ENCODE data around the gene TNFAIP8L3. TPM values are rescaled to one million over a fixed set of nuclear protein-coding genes. Genes with fewer than 3 reads are reported as not detected.

The TNFAIP8L3 gene
- 1.4 TPM for total RNA-seq

GRCh38 chr15:51094606-51095569 lies at the start of gene TNFAIP8L3:
Gene TNFAIP8L3 (minus strand): TSS chr15:51094906. CDS start chr15:51094595, 311 bp downstream.

Other genes with a start within 250 kb of the TNFAIP8L3 start
- gene AP4E1, start 186.2 kb downstream of the TNFAIP8L3 start, total RNA-seq, result 17.4 TPM
- 0.33 TPM for gene CYP19A1, start 243.7 kb upstream of the TNFAIP8L3 start, total RNA-seq
- 5.1 TPM for gene GLDN, start 246.7 kb upstream of the TNFAIP8L3 start, total RNA-seq